ENCODE data around the gene SLC25A3. TPM values are rescaled to one million over a fixed set of nuclear protein-coding genes. Genes with fewer than 3 reads are reported as not detected.

SLC25A3 gene
- total RNA-seq, 4 donors from 2014 or later = 283 to 701 (median 315) TPM

DNA sequence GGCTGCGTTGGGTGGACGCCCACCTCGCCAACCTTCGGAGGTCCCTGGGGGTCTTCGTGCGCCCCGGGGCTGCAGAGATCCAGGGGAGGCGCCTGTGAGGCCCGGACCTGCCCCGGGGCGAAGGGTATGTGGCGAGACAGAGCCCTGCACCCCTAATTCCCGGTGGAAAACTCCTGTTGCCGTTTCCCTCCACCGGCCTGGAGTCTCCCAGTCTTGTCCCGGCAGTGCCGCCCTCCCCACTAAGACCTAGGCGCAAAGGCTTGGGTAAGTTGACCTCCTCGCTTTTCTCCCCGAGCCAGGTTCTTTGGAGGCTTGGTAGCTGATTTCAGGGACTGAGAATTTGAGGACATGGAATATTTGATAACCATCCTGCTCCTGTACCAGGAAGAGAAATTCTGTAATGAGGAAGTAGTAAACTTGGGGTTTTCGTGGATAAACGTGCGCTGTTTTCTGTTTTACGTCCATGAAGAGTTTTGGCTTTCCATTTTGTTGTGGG lies 52.1 kb downstream of the SLC25A3 start:
- intact Hi-C loops (cut with DNase I; ENCODE audit: low total_unique reads) = no loop called here

DNA sequence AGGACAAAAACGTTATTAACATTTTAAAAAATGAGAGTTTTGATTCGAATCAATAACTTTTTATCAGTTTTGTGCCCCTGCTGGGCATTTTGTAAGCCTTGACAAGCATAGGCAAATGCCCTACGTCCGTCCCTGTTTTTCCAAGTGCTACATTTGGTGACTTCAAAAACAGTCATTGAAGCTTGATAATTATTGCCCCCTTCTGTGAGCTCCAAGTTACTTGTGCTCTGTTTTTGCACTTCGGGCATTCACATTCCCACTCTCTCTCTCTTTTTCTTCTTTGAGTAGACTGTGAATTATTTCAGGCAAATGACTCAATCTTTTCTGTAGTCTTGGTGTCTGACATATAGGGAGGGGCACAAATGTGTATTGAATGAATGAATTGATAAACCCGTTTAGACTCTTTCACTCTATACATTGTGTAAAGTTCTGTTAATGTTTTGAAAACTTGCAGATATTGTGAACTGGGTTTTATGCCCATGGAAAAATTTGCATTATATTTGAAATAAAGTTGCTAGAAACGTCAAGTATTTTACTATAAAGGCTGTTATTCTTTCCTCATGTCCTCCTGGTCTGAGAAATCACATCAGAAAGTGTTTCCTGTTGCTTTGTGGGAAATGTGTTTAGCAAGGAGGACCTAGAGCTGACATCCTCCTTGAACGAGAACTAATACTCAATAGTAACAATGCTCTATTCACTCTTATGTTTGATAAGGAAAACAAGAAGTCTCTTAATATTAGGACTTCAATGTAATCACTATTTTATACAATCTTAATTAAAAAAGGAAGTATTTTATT lies 53.0 kb downstream of the SLC25A3 start:
- TF ChIP-seq POLR2A (IDR thresholded peaks at IDR 0.05) = no peak
- TF ChIP-seq, protein P1, sequence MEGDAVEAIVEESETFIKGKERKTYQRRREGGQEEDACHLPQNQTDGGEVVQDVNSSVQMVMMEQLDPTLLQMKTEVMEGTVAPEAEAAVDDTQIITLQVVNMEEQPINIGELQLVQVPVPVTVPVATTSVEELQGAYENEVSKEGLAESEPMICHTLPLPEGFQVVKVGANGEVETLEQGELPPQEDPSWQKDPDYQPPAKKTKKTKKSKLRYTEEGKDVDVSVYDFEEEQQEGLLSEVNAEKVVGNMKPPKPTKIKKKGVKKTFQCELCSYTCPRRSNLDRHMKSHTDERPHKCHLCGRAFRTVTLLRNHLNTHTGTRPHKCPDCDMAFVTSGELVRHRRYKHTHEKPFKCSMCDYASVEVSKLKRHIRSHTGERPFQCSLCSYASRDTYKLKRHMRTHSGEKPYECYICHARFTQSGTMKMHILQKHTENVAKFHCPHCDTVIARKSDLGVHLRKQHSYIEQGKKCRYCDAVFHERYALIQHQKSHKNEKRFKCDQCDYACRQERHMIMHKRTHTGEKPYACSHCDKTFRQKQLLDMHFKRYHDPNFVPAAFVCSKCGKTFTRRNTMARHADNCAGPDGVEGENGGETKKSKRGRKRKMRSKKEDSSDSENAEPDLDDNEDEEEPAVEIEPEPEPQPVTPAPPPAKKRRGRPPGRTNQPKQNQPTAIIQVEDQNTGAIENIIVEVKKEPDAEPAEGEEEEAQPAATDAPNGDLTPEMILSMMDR (IDR thresholded peaks at IDR 0.05) = no peak
- intact Hi-C loops (cut with DNase I; ENCODE audit: low total_unique reads) = no loop called here

More for the DNA sequence above, 52.1 kb downstream of the SLC25A3 start:
- H3K9me3 ChIP-seq = no peaks in the 10 kb centered on the region
- no peaks in the 10 kb centered on the region for H3K27me3 ChIP-seq
- peak overlapping the region; percentile 87 to 91 for H3K27ac ChIP-seq
- no peaks in the 10 kb centered on the region for H3K4me1 ChIP-seq
- no peaks in the 10 kb centered on the region for H3K36me3 ChIP-seq
- H3K4me3 ChIP-seq = peak overlapping the region; percentile 88 to 97
- TF ChIP-seq POLR2A (IDR thresholded peaks at IDR 0.05) = no peak
- TF ChIP-seq, protein P1 (IDR thresholded peaks at IDR 0.05) = no peak
- DNase-seq = peak in 1 of 2 donors; percentile 24

DNA sequence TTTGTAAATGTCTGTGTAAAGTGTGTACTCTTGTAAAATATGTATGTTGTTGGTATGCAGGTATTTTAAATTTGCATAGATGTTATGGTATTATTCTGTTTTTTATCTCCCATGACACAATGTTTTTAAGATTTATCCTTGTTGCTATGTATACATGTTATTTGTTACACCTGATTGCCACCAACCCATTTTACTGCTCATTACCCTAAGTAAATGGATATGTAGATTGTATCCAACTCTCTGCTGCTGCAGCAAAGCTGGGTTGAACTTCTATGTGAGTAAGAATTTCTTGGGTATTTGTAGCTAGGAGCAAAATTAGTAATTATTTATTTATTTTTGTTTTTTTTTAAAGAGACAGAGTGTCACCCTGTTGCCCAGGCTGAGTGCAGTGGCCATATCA lies 57.8 kb downstream of the SLC25A3 start:
- H3K4me1 ChIP-seq = no peaks in the 10 kb centered on the region
- H3K27ac ChIP-seq = no peak overlapping the region
- intact Hi-C loops (cut with DNase I; ENCODE audit: low total_unique reads) = no loop called here
- no peak overlapping the region for H3K4me3 ChIP-seq
- H3K27me3 ChIP-seq = no peaks in the 10 kb centered on the region
- DNase-seq = no peak
- no peak for TF ChIP-seq POLR2A (IDR thresholded peaks at IDR 0.05)
- TF ChIP-seq, protein P1 (IDR thresholded peaks at IDR 0.05) = no peak
- no peaks in the 10 kb centered on the region for H3K9me3 ChIP-seq
- H3K36me3 ChIP-seq = no peaks in the 10 kb centered on the region

More for the DNA sequence above, 53.0 kb downstream of the SLC25A3 start:
- Histone ChIP-seq H3K4me1 (no peaks in the 10 kb centered on the region), H3K9me3 (no peaks in the 10 kb centered on the region), H3K27me3 (no peaks in the 10 kb centered on the region), H3K27ac (peak overlapping the region in 1 of 2 donors; percentile 91), H3K4me3 (peak overlapping the region; percentile 88 to 97), H3K36me3 (no peaks in the 10 kb centered on the region)
- no peak for DNase-seq

DNA sequence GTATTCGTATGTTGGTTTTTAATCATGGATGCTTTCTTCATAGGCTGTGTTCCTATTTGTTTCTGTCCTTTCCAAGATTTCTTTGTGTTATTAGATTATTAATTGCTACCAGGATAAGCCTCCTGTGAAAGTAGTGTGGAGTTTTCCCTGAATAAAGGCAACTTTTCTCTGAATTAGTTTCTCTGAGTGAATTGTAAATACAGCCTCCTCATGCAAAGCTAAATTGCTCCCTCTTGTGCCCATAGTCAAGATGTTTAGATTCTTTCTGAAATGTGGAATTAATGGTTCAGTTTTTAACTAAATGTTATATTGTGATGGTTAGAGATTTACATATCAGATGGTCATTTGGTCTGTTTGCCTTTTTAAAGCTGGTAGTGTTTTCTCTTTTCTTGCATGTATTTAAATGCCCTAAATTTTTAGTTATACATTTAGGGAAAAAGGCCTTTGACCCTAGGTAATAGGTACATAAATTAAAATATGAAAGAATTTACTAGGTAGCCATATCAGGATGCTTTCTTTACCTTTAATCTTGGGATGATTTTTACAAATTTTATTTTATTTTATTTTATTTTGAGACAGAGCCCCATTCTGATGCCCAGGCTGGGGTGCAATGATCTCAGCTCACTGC lies 60.5 kb downstream of the SLC25A3 start:
- Histone ChIP-seq H3K4me1 (no peaks in the 10 kb centered on the region), H3K4me3 (no peak overlapping the region), H3K27me3 (no peaks in the 10 kb centered on the region), H3K9me3 (no peaks in the 10 kb centered on the region), H3K27ac (no peak overlapping the region), H3K36me3 (no peaks in the 10 kb centered on the region)
- intact Hi-C loops (cut with DNase I; ENCODE audit: low total_unique reads) = no loop called here
- no peak for DNase-seq
- TF ChIP-seq, protein P1 (IDR thresholded peaks at IDR 0.05) = peak; percentile 40 to 56 (median 50)
- TF ChIP-seq POLR2A (IDR thresholded peaks at IDR 0.05) = no peak

Small RNAs within 50 kb of the gene (small RNA-seq; reads per million reads assigned to genes)
- 16.8 reads per million, percentile 91 among the genes with 10 or more reads in this experiment for gene SNORA53

Other genes starting within 250 kb of the SLC25A3 start
- gene TMPO, start 78.1 kb upstream of the SLC25A3 start, total RNA-seq = 100 to 1,000 TPM in 1 of 4 donors, 10 to 100 TPM in 3; 59.7 to 256 (median 93.8) TPM
- gene IKBIP, start 51.1 kb downstream of the SLC25A3 start, total RNA-seq = 10 to 100 TPM; 11.8 to 37.3 (median 18.0) TPM
- 10 to 100 TPM in 3 of 4 donors, 1 to 10 TPM in 1; 4.6 to 57.8 (median 14.6) TPM for gene APAF1, start 51.6 kb downstream of the SLC25A3 start, total RNA-seq